Thoracic aorta (tissue), 2 donors: ENCODE measurements around the gene CHD2. TPM values are rescaled to one million over a fixed set of nuclear protein-coding genes. Genes with fewer than 3 reads are reported as not detected.

Source experiments
- ATAC-seq: fragments of 150-250 bp; one replicate; pipeline ENCODE4 v1.8.0; 2017; ENCODE audit warnings: low read depth; ENCODE audit not compliant: insufficient number of reproducible peaks, low FRiP score
- DNase-seq: peaks from one replicate; pipeline ENCODE4 v3.0.0-alpha.2; 2020; ENCODE audit warnings: low spot score
- H3K27ac ChIP-seq, 2 donors: fragments of 200-600 bp; sonication (generic); 1 replicate in 1 of 2; 2 replicates in 1 of 2; pipeline ENCODE4 v1.5.1; 2016; ENCODE audit warnings: mild to moderate bottlenecking in 2 of 2, moderate library complexity in 2 of 2
- H3K27me3 ChIP-seq: fragments of 200-600 bp; sonication (generic); replicated peaks from 2 replicates; pipeline ENCODE4 v1.6.0; 2016; ENCODE audit warnings: mild to moderate bottlenecking; ENCODE audit not compliant: insufficient read depth
- H3K36me3 ChIP-seq: fragments of 200-600 bp; sonication (generic); one replicate; pipeline ENCODE4 v1.5.1; 2016
- H3K4me1 ChIP-seq, 2 donors: fragments of 200-600 bp; sonication (generic); 1 replicate in 1 of 2; 2 replicates in 1 of 2; pipeline versions ENCODE4 v1.5.1 to v1.6.0; 2016; ENCODE audit warnings: low read depth in 2 of 2, mild to moderate bottlenecking in 1 of 2; ENCODE audit not compliant: control insufficient read depth in 1 of 2
- H3K4me3 ChIP-seq: fragments of 200-600 bp; sonication (generic); 2 replicates; pipeline ENCODE4 v1.5.1; 2016; ENCODE audit warnings: mild to moderate bottlenecking
- H3K9me3 ChIP-seq: fragments of 200-600 bp; sonication (generic); 2 replicates; pipeline ENCODE4 v1.5.1; 2016
- CTCF ChIP-seq: fragments of 200-600 bp; sonication (generic); IDR thresholded peaks from one replicate; pipeline ENCODE4 v1.5.1; 2019; ENCODE audit warnings: antibody characterized with exemption
- total RNA-seq, 2 donors: library from RNA; depleted of rRNA; stranded (reverse); fragments of >200 nt; gene quantifications; one replicate each; pipeline versions ENCODE4 v1.1.0 to v1.2.3, GENCODE V29; 2016

The CHD2 gene
- total RNA-seq, 2 donors from 2014 or later, result 143 to 148 TPM

- TF ChIP-seq CTCF, result no peak
- DNase-seq (no peak), ATAC-seq (no peak)
- Histone ChIP-seq H3K4me1 (peaks cover 60 to 84% of the 10 kb centered on the region in 2 donors), H3K27me3 (no peaks in the 10 kb centered on the region), H3K9me3 (no peaks in the 10 kb centered on the region), H3K4me3 (peak overlapping the region; percentile 14), H3K27ac (peak overlapping the region; percentile 54 to 81), H3K36me3 (peaks cover 14% of the 10 kb centered on the region)
Measured at GRCh38 chr15:92920595-92921161, 20.6 kb downstream of the CHD2 start.

GRCh38 chr15:92921215-92922131, 21.3 kb downstream of the CHD2 start:
- Histone ChIP-seq H3K9me3 (no peaks in the 10 kb centered on the region), H3K4me1 (peaks cover 54 to 76% of the 10 kb centered on the region in 2 donors), H3K27ac (peak overlapping the region; percentile 54 to 81), H3K36me3 (peaks cover 21% of the 10 kb centered on the region), H3K27me3 (no peaks in the 10 kb centered on the region), H3K4me3 (peak overlapping the region; percentile 14)
- no peak for TF ChIP-seq CTCF
- no peak for DNase-seq
- ATAC-seq, result no peak

- Histone ChIP-seq H3K27me3 (no peaks in the 10 kb centered on the region), H3K36me3 (peaks cover 24% of the 10 kb centered on the region), H3K4me3 (peak overlapping the region; percentile 23), H3K4me1 (peaks cover 43 to 65% of the 10 kb centered on the region in 2 donors), H3K27ac (peak overlapping the region; percentile 54 to 81), H3K9me3 (no peaks in the 10 kb centered on the region)
- ATAC-seq (no peak), DNase-seq (no peak)
- no peak for TF ChIP-seq CTCF
Measured at GRCh38 chr15:92922418-92923002, 22.4 kb downstream of the CHD2 start.

GRCh38 chr15:92924216-92924615, 24.1 kb downstream of the CHD2 start:
- Histone ChIP-seq H3K27ac (peak overlapping the region in 1 of 2 donors; percentile 51), H3K27me3 (no peaks in the 10 kb centered on the region), H3K4me1 (peaks cover 42 to 60% of the 10 kb centered on the region in 2 donors), H3K36me3 (peaks cover 39% of the 10 kb centered on the region), H3K9me3 (no peaks in the 10 kb centered on the region), H3K4me3 (peak overlapping the region; percentile 22)
- TF ChIP-seq CTCF, result no peak
- ATAC-seq (no peak), DNase-seq (no peak)

GRCh38 chr15:92925454-92925853, 25.3 kb downstream of the CHD2 start:
- DNase-seq (no peak), ATAC-seq (no peak)
- Histone ChIP-seq H3K27me3 (no peaks in the 10 kb centered on the region), H3K9me3 (no peaks in the 10 kb centered on the region), H3K27ac (peak overlapping the region in 1 of 2 donors; percentile 8), H3K36me3 (peaks cover 45% of the 10 kb centered on the region), H3K4me1 (peaks cover 34 to 56% of the 10 kb centered on the region in 2 donors), H3K4me3 (no peak overlapping the region)
- TF ChIP-seq CTCF, result no peak
